CD4-positive, alpha-beta T cell treated with Interleukin-21 for 1 hour (primary cell): Measurements from ENCODE around the gene PITHD1.
"Not testable (repeated sequence)": the region's sequence is repeated elsewhere in the genome, so short reads cannot be mapped to it uniquely, and the experiment has no call there.

Source experiments
- DNase-seq: peaks from one replicate; pipeline ENCODE4 v3.0.0-alpha.2; 2020

Gene PITHD1

DNA sequence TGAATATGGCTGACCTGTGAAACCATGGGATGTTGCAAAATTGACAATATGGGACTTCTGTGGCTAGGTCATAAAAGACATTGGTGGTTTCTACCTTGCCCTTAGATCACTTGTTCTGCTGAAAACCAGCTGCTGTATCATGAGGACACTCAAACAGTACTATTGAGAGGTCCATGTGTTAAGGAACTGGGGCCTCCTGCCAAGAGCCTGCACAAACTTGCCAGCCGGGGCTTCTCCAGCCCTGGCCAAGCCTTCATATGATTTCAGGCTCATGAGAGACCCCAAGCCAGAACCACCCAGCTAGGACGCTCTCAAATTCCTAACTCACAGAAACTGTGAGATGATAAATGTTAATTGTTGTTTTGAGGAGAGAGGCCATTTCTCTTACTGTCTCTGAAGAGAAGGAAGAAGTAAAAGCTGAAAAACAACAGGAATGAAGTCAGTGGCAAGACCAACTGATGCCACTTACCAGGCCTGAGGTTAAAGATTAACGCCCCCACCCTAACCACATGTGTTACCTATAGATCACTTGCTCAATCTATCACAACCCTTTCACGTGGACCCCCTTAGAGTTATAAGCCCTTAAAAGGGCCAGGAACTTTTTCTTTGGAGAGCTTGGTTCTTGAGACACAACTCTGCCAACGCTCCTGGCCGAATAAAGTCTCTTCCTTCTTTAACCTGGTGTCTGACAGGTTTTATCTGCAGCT is 3.9 kb upstream of the PITHD1 start:
- no peak for DNase-seq

DNA sequence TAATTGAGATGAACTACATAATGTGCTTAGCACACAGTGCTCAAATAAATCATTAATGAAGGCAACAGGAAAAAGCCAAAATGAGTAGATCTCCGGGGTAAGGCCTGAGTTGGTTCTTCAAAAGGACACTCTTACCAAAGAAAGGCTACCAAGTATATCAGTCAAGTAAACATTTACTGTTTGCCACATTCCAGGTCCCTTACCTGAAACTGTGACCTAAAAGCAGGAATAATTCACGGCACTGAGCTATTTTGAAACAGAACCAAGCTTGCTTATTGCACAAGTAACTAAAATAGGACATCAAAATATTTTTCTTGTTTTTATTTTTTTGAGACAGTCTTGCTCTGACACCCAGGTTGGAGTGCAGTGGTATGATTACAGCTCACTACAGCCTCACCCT is 2.0 kb upstream of the PITHD1 start:
- no peak for DNase-seq

DNA sequence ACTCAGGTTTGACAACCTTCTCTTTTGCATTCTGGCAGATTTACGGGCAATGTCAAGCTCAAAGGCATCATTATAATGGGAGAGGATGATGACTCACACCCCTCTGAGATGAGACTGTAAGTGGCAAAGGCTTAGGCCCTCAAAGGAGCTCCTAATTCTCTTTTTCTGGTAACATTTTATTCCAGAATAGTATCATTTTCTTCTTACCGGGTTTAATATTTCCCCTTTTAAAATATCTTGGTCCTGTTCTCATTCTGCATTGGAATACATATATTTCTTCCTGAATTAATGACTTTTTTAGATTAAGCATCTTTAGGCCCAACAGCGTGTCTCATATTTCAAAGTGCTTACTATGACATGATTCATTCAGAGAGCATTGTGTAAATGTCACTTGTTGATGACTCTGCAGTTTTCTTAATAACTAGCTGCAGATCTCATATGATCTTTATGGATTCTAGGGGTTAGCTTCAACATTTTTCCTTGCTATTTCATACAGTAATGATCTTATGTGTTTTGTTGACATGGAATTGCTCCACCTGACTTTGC is 1.7 kb downstream of the PITHD1 start:
- DNase-seq: no peak

DNA sequence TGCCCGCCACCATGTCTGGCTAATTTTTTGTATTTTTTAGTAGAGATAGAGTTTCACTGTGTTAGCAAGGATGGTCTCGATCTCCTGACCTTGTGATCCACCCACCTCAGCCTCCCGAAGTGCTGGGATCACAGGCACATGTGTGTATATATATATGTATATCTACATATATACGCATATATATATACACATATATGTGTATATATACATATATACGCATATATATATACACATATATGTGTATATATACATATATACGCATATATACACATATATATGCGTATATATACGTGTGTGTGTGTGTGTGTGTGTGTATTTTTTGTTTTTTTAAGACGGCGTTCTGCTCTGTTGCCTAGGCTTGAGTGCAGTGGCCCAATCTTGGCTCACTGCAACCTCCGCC is 4.9 kb downstream of the PITHD1 start:
- not testable (repeated sequence) for DNase-seq

DNA sequence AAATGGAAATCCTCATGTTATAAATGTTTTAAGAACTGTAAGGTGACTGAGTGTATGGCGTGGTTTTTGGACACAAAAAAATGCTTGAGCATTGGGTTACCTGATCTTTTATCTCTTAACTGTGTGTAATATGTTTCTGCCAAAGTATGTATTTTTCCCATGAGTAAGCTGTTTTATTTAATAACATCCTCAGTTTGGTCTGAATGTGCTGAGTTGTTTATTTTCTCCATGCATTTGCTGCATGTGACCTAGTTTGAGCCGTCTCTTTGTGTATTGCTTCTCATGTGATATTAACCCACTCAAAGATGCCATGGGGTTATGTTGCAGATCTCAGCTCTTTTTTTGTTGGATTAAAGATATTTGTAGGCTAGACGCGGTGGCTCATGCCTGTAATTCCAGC is 6.6 kb downstream of the PITHD1 start:
- no peak for DNase-seq

DNA sequence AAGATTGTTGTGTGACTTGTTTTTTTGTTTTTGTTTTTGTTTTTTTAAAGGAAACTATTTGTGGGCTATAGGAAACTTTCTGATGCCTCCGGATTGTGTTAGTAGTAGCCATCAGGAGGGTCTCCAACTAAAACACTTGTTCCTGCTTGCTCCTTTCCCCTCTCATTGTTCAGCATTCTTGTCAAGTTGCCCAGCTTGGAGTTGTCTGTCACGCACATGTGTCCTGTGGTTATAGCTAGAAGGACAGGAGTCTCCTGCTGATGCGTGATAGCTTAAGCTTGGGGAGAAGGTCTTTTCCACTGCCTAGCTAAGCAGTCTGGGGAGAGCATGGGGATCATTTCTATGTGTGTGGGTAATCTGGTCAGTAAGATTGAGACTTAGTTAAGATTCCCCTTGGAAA is 9.5 kb downstream of the PITHD1 start:
- DNase-seq: no peak

DNA sequence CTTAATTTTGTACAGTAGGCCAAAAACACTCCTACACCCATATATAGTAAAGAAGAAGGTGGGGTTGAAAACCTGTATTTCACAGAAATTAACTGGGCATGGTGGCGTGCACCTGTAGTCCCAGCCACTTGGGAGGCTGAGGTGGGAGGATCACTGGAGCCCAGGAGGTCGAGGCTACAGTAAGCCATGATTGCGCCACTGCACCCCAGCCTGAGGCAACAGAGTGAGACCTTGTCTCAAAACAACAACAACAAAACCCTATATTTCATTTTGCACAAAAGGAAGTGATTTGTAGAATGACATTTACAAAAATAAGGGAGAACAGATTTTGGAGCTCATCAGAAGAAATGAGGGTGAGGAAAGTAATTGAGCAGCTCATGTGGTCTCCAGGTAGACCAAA is 10.5 kb downstream of the PITHD1 start:
- no peak for DNase-seq

DNA sequence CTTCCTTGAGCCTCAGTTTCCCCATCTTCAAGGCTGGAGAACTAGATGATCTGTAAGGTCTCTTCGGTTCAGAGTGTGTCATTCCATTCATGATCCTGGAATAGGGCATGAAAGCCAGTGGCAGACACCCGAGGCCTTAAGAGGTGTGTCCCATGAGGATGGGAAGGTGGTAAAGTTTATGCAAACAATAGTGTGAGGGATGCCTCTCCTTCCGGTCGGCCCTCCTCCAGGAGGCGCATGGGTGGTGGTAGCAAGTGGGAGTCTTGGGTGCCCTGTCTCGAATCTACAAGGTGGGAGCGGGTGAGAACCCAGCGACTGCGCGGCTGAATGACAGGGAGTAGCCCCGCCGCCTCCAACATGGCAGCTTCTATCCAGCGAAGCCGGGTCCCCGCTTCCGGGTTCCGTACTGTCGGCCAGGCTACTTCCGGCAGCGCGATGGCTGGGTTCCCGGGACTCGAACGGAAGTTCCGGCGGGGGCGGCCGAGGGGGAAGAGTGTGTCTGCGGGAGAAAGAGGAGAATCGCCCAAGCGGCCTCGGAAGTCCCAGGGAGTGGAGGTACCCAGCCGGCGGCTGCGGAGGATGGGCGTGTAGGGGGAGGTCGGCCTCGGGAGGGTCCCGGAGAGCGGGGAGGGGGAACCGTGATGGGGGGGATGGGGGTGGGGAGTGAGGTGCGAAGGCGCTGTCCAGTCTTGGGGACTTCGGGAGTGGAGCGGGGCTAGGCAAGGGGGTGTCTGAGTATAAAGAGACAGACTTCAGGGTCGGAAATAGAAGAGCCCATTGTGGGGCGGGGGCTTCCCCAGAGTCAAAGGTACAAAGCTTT is 12.7 kb downstream of the PITHD1 start, which contains the start of gene LYPLA2:
LYPLA2 (plus strand) TSS at position 450 of the 820 bp plus-strand sequence. CDS start 1,538 bp downstream, outside the sequence.
- peak; percentile 87 for DNase-seq

DNA sequence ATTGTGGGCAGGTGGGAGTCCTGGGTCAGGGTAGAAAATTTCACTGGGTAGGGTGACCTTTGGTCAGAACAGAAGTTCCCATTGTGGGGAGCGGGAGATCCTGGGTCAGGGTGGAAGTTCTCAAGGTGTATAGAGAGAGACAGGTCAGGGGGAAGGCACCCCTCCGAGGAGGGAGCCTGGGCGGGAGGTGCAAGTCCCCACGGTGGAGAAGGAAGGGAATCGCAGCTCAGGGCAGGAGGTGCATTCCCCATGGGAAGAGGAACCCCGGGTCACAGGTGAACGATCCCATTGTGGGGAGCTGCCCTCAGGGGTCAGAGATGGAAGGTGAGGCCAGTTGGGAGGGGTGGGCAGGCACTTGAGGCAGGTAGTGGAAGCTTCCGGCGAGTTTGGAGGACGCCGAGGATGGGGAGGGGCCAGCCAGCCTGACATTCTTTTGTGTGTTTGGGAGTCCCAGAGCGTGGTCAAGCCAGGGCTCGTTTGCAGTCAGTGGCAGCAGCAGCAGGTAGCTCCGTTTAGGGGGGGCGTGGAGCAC is 13.4 kb downstream of the PITHD1 start:
- DNase-seq: peak; percentile 37

DNA sequence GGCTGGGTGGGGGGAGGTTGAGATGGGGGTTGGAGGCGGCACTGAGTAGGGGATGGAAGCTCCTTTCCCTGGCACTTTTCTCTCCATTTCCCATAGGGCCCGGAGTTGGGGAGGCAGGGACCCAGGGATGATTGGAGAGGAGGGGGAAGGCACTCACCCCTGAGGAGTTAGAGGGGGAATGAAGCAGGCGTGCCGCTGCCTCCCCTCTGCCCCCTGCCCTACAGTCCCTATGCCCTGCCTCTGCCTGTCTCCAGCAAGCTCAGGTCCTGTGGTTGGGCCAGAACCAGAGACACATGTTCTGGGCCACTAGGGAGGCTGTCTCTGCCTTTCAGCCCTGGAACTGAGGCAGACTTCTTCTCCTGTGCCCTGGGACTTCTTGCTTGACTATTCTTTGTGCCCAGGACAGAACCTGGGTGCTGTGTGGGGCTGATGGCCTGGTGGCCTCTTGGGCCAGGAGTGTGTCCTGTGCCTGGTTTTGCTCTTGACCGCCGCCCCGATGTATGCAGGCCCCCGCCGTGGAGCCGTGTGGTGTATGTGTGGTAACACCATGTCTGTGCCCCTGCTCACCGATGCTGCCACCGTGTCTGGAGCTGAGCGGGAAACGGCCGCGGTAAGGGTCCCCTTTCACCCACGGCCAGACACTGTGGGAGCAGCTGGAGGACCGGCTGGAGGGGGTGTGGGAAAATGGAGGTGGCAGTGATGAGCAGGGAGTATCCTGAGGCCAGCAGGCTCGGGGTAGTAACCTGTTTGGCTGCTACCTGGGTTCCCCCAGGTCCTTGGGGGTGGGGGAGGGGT is 14.1 kb downstream of the PITHD1 start:
- no peak for DNase-seq

DNA sequence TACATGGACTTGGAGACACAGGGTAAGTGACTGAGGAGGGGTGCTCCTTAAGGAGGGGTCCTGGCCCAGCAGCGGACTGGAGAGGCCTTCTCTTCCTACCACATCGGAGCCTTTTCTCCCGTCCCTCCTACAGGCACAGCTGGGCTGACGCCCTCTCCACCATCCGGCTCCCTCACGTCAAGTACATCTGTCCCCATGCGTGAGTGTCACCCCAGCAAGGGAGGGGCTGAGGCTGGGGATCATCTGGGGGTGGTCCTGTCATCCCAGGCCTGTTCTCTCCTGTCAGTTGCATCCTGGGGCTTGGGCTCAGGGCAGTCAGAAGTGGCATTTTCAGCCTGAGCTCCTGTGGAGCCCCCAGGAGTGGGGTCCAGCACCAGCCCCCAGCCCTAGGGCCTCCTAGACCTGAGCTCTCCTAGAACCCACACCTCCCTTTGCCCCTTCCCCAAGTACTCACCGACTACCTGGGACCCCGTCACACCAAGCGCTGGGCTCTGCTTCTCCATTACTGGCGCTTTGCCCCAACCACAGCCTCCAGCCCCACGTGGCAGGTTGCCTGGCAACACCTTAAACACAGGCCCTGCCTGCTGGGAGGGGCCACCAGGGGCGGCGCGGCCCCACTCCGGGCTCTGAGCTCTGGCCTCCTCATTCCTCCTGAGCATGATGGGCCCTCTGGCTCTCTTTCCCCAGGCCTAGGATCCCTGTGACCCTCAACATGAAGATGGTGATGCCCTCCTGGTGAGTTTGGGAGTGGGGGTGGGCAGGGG is 15.0 kb downstream of the PITHD1 start:
- peak; percentile 55 for DNase-seq

DNA sequence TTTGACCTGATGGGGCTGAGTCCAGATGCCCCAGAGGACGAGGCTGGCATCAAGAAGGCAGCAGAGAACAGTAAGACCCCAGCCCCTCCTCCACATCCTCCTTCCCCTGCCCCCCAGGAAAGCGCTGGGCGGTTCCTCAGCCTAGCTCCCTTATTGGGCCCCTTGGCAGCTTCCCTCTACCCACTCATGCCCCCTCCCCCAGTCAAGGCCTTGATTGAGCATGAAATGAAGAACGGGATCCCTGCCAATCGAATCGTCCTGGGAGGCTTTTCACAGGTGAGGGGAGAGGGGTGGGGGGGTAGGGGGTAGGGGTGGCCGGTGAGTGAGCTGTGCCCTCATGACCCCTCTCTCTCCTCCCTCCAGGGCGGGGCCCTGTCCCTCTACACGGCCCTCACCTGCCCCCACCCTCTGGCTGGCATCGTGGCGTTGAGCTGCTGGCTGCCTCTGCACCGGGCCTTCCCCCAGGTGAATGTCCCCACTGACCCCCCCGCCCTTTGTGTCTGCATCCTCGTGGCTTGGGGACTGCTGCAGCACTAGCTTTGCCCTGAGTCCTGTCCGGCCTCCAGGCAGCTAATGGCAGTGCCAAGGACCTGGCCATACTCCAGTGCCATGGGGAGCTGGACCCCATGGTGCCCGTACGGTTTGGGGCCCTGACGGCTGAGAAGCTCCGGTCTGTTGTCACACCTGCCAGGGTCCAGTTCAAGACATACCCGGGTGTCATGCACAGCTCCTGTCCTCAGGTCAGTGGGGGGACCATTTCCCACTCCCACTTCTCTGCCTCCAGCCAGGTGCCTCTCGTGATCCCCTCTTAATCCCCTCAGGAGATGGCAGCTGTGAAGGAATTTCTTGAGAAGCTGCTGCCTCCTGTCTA is 15.9 kb downstream of the PITHD1 start:
- DNase-seq: no peak

DNA sequence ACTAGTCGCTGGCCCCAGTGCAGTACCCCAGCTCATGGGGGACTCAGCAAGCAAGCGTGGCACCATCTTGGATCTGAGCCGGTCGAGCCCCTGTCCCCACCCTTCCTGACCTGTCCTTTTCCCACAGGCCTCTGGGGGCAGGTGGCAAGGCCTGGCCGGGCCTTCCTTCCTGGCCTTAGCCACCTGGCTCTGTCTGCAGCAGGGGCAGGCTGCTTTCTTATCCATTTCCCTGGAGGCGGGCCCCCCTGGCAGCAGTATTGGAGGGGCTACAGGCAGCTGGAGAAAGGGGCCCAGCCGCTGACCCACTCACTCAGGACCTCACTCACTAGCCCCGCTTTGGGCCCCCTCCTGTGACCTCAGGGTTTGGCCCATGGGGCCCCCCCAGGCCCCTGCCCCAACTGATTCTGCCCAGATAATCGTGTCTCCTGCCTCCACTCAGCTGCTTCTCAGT is 16.5 kb downstream of the PITHD1 start:
- DNase-seq: not testable (repeated sequence)

DNA sequence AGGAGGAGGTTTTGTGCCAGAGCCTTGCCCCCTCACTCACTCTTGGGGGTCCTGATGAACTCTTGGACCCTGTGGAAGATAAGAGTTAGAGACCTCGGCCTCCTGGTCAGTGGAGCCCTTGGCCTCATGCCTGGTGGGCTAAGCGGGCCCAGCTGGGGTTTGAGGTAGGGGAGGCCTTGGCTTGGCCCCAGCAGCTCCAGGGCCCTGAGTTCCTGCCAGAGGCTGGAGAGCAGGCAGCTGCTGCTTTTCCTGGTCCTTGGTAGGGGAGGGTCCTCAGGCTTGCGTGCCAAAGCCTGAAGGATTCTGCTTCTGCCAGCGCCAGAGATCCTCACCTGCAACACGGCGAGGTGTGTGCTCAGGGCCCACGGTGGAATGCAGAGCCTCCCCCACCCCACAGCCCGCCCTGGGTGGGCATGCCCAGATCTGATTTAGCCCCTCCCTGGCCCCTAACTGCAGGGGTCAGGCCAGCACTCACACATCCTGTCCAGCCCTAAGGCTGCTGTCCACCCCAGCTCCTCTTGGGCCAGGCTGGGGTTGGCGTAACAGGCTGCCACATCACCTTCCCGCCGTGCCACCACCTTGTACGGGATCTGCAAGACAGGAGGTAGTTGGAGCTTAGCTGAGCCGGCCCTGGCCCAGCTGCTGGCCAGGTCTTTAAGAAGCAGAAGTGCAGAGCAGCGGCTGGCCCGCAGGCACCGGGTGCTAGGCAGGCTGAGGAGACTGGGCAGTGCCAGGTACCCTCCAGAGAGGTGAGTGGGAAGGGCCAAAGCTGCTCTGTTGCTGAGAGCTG is 17.7 kb downstream of the PITHD1 start:
- DNase-seq: no peak

DNA sequence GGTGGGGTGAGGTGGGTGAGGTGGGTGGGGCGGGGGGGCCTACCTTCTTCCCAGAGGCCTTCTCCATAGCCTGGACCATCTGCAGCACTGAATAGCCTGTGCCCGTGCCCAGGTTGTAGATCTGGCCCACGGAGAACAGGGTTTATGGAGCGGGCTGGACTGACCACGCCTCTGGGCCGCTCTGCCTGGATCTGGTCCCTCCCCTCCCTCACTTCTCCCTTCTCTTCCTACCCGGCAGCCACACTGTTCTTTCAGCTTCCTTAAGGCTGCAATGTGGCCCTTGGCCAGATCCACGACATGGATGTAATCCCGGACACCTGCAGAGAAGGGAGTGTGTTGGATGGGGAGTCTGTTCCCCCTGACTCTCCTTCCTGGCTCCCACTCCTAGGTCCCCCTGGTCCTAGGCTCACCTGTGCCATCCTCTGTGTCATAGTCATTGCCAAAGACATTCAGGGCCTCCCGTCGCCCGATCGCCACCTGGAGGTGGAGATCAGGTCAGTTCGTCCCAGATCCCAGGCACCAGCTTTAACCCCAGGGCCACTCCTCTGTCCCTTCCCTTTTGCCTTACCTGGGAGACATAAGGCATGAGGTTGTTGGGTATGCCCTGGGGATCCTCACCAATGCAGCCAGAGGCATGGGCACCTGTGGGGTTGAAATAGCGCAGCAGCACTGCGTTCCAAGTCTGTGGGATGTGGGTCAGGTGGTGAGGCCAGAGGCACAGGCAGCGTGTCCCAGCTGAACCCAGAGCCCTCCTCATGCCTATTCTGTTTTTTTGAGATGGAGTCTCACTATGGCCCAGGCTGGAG is 18.5 kb downstream of the PITHD1 start:
- DNase-seq: no peak

DNA sequence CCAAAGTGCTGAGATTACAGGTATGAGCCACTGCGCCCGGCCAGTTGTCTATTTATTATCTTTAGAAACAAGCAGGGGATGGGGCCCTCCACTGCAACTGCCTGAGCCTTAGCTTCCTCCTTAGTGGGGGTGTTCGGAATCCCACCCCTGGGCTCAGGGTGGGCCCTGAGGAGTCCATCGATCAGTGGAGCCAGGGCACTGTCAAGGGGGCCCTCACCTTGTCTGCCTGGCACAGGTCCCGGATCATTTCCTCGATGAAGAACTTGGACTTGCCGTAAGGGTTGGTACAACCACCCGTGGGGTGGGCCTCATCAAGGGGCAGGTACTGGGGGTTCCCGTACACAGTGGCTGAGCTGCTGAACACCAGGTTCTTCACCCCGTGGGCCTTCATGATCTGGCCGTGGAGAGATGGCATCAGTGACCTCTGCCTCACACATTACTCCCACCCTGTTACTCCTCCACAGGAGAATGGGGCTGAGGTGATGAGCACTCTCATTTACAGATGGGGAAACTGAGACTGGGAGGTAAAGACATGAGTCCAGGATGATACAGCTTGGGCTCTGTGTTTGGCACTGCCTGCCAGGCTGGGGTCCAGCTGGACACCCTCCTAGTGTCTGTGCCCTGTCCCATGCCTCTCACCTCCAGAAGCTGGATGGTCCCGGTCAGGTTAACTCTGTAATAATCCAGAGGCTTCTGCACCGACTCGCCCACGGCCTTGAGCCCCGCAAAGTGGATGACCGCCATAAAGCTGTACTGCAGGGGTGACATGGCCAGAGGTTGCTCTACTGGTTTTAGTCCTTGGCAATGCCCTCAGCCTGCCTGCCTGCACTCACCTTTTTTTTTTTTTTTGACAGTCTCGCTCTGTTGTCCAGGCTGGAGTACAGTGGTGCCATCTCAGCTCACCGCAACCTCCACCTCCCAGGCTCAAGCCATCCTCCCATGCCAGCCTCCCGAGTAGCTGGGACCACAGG is 19.5 kb downstream of the PITHD1 start:
- no peak for DNase-seq

DNA sequence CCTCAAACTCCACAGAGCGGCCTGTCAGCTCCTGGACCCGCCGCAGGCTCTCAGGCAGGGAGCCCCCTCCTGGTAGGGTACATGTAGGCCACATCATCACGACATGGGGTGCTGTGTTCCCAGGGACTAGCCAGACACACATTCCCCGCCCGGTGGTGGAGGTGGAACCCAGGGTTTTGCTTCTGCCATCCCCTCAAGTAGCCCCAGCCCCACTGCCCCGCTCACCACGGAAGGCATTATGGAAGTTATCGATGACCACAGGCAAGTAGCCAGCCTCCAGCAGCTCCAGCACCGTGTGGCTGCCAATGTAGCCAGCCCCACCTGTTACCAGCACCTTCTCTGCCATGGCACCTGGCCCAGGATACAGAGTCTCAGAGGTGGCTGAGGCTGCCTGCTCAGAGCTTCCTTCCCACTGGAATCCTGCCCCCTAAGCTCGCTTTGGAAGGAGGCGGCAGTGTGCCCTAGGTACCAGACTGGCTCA is 20.5 kb downstream of the PITHD1 start:
- no peak for DNase-seq

DNA sequence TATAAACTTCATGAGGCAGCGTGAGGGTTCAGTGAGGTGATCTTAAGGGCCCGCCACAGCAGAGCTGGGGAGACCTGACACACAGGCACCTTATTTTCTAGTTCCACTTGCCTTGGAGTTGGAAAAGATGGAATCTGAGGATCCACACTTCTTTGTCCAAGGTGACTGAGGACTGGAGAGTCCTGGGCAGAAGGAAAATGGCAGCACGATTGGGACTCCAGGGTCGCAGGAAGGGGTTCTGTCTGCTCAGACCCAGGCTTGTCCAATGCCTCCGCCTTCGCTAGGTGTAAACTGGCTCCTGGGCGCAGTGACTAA is 21.0 kb downstream of the PITHD1 start:
- DNase-seq: no peak
